Duodenal mucosa (tissue), 2 donors: ENCODE data around the gene POC5.
"Not testable (repeated sequence)": the region's sequence is repeated elsewhere in the genome, so short reads cannot be mapped to it uniquely, and the experiment has no call there.

Experiments used
- H3K27ac ChIP-seq: one replicate; pipeline ENCODE4 v1.7.0; 2013; ENCODE audit warnings: low read depth, low read length
- H3K27me3 ChIP-seq, 2 donors: one replicate each; pipeline ENCODE4 v1.7.0; 2013; ENCODE audit warnings: low read length in 2 of 2, control low read depth in 1 of 2; ENCODE audit not compliant: insufficient read depth in 2 of 2, control insufficient read depth in 1 of 2
- H3K36me3 ChIP-seq, 2 donors: one replicate each; pipeline ENCODE4 v1.7.0; 2013; ENCODE audit warnings: low read length in 2 of 2, control low read depth in 1 of 2; ENCODE audit not compliant: insufficient read depth in 2 of 2, control insufficient read depth in 1 of 2
- H3K4me1 ChIP-seq, 2 donors: one replicate each; pipeline ENCODE4 v1.7.0; 2013; ENCODE audit warnings: low read length in 2 of 2, control low read depth in 1 of 2; ENCODE audit not compliant: insufficient read depth in 2 of 2, control insufficient read depth in 1 of 2
- H3K4me3 ChIP-seq, 2 donors: one replicate each; pipeline ENCODE4 v1.7.0; 2013; ENCODE audit warnings: low read length in 2 of 2, low read depth in 1 of 2
- H3K9ac ChIP-seq, 2 donors: one replicate each; pipeline ENCODE4 v1.7.0; 2013; ENCODE audit warnings: low read length in 2 of 2, low read depth in 1 of 2
- H3K9me3 ChIP-seq, 2 donors: one replicate each; pipeline ENCODE4 v1.7.0; 2013; ENCODE audit warnings: low read length in 2 of 2, control low read depth in 1 of 2; ENCODE audit not compliant: control insufficient read depth in 1 of 2

Gene POC5

GRCh38 chr5:75717082-75717922 lies at the start of gene POC5:
POC5 (minus strand) TSS chr5:75717437; CDS start chr5:75712937, 4,500 bp downstream.
- H3K27me3 ChIP-seq: no peaks in the 10 kb centered on the region
- peak within 1 kb of the TSS; percentile 99 to 100 for H3K4me3 ChIP-seq
- peak within 1 kb of the TSS; percentile 71 to 94 for H3K9ac ChIP-seq

GRCh38 chr5:75758116-75758515 lies 40.9 kb upstream of the POC5 start:
- no peaks in the 10 kb centered on the region for H3K36me3 ChIP-seq
- no peaks in the 10 kb centered on the region for H3K4me1 ChIP-seq
- no peak overlapping the region for H3K27ac ChIP-seq
- no peak overlapping the region for H3K9ac ChIP-seq
- peaks cover under 1 to 11% of the 10 kb centered on the region in 2 donors for H3K27me3 ChIP-seq
- H3K9me3 ChIP-seq: no peaks in the 10 kb centered on the region
- H3K4me3 ChIP-seq: no peak overlapping the region

More at GRCh38 chr5:75717082-75717922, at the start of gene POC5:
- Histone ChIP-seq H3K27ac (peak within 1 kb of the TSS; percentile 92), H3K9me3 (no peaks in the 10 kb centered on the region), H3K36me3 (peaks cover 0 to 5% of the 10 kb centered on the region in 2 donors), H3K4me1 (peaks cover 10 to 15% of the 10 kb centered on the region in 2 donors)

GRCh38 chr5:75756981-75757380 lies 39.7 kb upstream of the POC5 start:
- Histone ChIP-seq H3K4me1 (no peaks in the 10 kb centered on the region), H3K27ac (no peak overlapping the region), H3K9ac (no peak overlapping the region), H3K4me3 (no peak overlapping the region), H3K9me3 (no peaks in the 10 kb centered on the region), H3K36me3 (no peaks in the 10 kb centered on the region), H3K27me3 (peaks cover 5 to 11% of the 10 kb centered on the region in 2 donors)

- H3K4me3 ChIP-seq: no peak overlapping the region
- H3K27ac ChIP-seq: no peak overlapping the region
- H3K36me3 ChIP-seq: no peaks in the 10 kb centered on the region
- H3K27me3 ChIP-seq: peaks cover 5 to 11% of the 10 kb centered on the region in 2 donors
- no peaks in the 10 kb centered on the region for H3K9me3 ChIP-seq
- H3K4me1 ChIP-seq: no peaks in the 10 kb centered on the region
- H3K9ac ChIP-seq: no peak overlapping the region
Measured at GRCh38 chr5:75756211-75756610, 39.0 kb upstream of the POC5 start.

- H3K9me3 ChIP-seq: no peaks in the 10 kb centered on the region
Measured at GRCh38 chr5:75753182-75753581, 35.9 kb upstream of the POC5 start.

GRCh38 chr5:75744355-75744754 lies 27.1 kb upstream of the POC5 start:
- no peak overlapping the region for H3K4me3 ChIP-seq
- no peak overlapping the region for H3K9ac ChIP-seq
- no peaks in the 10 kb centered on the region for H3K27me3 ChIP-seq
- H3K27ac ChIP-seq: no peak overlapping the region
- H3K9me3 ChIP-seq: no peaks in the 10 kb centered on the region
- H3K4me1 ChIP-seq: no peaks in the 10 kb centered on the region
- no peaks in the 10 kb centered on the region for H3K36me3 ChIP-seq

More at GRCh38 chr5:75753182-75753581, 35.9 kb upstream of the POC5 start:
- H3K27ac ChIP-seq: no peak overlapping the region
- H3K4me3 ChIP-seq: no peak overlapping the region
- no peak overlapping the region for H3K9ac ChIP-seq
- H3K36me3 ChIP-seq: no peaks in the 10 kb centered on the region
- H3K27me3 ChIP-seq: peaks cover 5 to 11% of the 10 kb centered on the region in 2 donors
- no peaks in the 10 kb centered on the region for H3K4me1 ChIP-seq

GRCh38 chr5:75736273-75736672 lies 19.0 kb upstream of the POC5 start:
- H3K27me3 ChIP-seq: no peaks in the 10 kb centered on the region
- H3K9ac ChIP-seq: no peak overlapping the region
- no peaks in the 10 kb centered on the region for H3K36me3 ChIP-seq
- no peaks in the 10 kb centered on the region for H3K4me1 ChIP-seq
- no peak overlapping the region for H3K4me3 ChIP-seq
- no peak overlapping the region for H3K27ac ChIP-seq
- H3K9me3 ChIP-seq: no peaks in the 10 kb centered on the region

GRCh38 chr5:75734913-75735789 lies 17.9 kb upstream of the POC5 start:
- H3K36me3 ChIP-seq: no peaks in the 10 kb centered on the region
- no peaks in the 10 kb centered on the region for H3K4me1 ChIP-seq
- H3K9me3 ChIP-seq: no peaks in the 10 kb centered on the region
- no peak overlapping the region for H3K27ac ChIP-seq
- H3K4me3 ChIP-seq: no peak overlapping the region
- H3K9ac ChIP-seq: no peak overlapping the region
- H3K27me3 ChIP-seq: no peaks in the 10 kb centered on the region

- Histone ChIP-seq H3K4me3 (no peak overlapping the region), H3K36me3 (no peaks in the 10 kb centered on the region), H3K9me3 (no peaks in the 10 kb centered on the region), H3K9ac (no peak overlapping the region), H3K4me1 (peaks cover 4% of the 10 kb centered on the region in 2 donors), H3K27ac (no peak overlapping the region), H3K27me3 (no peaks in the 10 kb centered on the region)
Measured at GRCh38 chr5:75733767-75734166, 16.5 kb upstream of the POC5 start.

GRCh38 chr5:75731515-75731914 lies 14.3 kb upstream of the POC5 start:
- not testable (repeated sequence) for H3K9me3 ChIP-seq, H3K27ac ChIP-seq, H3K27me3 ChIP-seq, H3K36me3 ChIP-seq, H3K4me1 ChIP-seq, H3K9ac ChIP-seq, H3K4me3 ChIP-seq
